Measurements from ENCODE around the gene TUBD1.

DNA sequence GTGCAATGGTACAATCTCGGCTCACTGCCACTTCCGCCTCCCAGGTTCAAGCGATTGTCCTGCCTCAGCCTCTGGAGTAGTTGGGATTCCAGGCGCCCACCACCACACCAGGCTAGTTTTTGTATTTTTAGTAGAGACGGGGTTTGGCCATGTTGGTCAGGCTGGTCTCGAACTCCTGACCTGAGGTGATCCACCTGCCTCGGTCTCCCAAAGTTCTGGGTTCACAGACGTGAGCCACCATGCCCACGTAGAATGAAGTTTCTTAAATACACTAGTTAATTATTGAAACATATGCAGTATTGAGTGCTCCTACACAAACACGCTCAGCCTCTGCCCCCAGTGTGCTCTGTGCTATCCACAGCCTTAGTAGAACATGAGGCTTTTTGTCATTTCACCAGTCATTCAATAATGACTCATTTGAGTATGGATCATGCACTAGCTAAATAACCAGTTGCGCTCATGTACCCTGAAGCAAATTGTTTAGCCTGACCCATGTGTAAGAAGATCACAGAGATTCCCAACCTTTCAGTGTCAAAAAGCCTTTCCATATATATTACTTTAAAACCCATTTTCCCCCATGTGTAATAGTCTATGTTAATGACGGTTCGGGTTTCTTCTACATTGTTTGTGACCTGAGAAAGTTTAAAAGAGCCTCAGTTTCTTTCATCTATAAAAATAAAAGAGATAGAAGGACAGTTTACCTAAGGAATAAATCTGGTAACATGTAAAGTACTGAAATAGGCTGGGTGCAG lies 49.7 kb downstream of the TUBD1 start:
- TF ChIP-seq POLR2A (IDR thresholded peaks at IDR 0.05) = peak in 1 of 2 donors; percentile 16
- TF ChIP-seq, protein P1, sequence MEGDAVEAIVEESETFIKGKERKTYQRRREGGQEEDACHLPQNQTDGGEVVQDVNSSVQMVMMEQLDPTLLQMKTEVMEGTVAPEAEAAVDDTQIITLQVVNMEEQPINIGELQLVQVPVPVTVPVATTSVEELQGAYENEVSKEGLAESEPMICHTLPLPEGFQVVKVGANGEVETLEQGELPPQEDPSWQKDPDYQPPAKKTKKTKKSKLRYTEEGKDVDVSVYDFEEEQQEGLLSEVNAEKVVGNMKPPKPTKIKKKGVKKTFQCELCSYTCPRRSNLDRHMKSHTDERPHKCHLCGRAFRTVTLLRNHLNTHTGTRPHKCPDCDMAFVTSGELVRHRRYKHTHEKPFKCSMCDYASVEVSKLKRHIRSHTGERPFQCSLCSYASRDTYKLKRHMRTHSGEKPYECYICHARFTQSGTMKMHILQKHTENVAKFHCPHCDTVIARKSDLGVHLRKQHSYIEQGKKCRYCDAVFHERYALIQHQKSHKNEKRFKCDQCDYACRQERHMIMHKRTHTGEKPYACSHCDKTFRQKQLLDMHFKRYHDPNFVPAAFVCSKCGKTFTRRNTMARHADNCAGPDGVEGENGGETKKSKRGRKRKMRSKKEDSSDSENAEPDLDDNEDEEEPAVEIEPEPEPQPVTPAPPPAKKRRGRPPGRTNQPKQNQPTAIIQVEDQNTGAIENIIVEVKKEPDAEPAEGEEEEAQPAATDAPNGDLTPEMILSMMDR (IDR thresholded peaks at IDR 0.05) = no peak
- TF ChIP-seq EP300 (IDR thresholded peaks at IDR 0.05) = no peak

Measured in suprapubic skin (tissue), 3 donors.